Measurements from ENCODE around the gene ZBTB44.
"Not testable (repeated sequence)": the region's sequence is repeated elsewhere in the genome, so short reads cannot be mapped to it uniquely, and the experiment has no call there.

Gene ZBTB44

DNA sequence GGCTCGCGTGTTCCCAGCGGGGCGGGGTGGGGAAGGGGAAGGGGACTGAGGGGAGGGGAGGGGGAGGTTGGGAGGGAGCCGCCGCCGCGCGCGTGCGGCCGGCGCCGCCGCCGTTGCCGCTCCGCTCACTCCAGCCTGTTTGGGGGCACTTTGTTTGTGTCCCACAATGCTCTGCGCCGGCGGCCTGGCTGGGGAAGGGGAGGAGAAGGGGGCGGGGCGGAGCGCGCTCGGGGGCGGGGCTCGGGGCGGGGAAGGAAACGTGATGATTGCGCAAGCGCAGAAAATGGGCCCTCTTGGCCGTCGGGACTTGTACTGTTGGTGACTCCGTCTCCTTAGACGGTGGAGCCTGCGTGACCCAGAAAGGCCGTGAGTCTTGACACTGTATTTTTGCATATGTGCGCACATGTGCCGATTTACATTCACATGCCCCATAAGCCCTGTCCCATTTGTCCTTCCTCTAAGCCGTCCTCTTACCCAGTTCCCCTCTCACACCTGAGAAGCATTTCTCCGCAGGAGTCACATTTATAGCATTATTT is at the start of gene ZBTB44:
ZBTB44 (minus strand) TSS at position 168 of the 536 bp plus-strand sequence. CDS start 53,044 bp downstream, outside the sequence.
- in situ Hi-C loops (cut with HindIII; ENCODE audit: low sequenced_read_pairs), result no loop called here

DNA sequence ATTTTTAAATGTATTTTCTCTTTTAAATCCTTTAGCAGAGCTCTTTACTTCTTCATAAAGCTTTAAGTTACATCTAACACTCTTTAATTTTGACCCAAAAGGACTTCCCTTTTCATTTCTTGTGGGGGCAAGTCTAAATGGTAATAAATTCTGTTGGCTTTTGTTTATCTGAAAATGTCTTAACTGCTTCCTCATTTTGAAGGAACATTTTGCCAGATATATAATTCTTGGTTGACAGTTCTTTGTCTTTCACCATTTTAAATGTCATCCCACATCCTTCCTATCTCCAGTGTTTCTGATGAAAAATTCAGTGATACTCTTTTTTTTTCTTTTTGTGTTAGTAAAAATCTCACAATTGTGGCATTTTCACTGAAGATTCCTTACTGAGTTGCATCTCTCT is 44.7 kb upstream of the ZBTB44 start:
- in situ Hi-C loops (cut with HindIII; ENCODE audit: low sequenced_read_pairs), result no loop called here

GRCh38 chr11:130358398-130358797 is 43.7 kb upstream of the ZBTB44 start:
- in situ Hi-C loops (cut with HindIII; ENCODE audit: low sequenced_read_pairs), result no loop called here

DNA sequence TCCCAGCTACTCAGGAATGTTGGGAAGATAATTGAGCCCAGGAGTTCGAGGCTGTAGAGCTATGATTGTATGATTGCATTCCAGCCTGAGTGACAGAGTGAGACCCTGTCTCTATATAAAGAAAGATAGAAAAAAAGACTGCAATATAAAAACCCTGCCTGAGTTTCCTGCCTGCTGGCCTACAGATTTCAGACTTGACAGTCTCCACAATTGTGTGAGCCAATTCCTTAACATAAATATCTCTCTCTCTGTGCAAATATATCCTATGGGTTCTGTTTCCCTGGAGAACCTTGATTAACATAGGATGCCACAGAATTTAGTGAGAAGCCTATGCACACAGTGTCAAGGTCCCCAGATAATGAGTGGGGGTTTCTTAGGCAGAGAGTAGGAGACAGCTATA is 32.5 kb upstream of the ZBTB44 start:
- in situ Hi-C loops (cut with HindIII; ENCODE audit: low sequenced_read_pairs), result no loop called here

- in situ Hi-C loops (cut with HindIII; ENCODE audit: low sequenced_read_pairs), result no loop called here
Observed at GRCh38 chr11:130344841-130345240, 30.1 kb upstream of the ZBTB44 start.

GRCh38 chr11:130340671-130341319 is 26.1 kb upstream of the ZBTB44 start:
- in situ Hi-C loops (cut with HindIII; ENCODE audit: low sequenced_read_pairs), result no loop called here

DNA sequence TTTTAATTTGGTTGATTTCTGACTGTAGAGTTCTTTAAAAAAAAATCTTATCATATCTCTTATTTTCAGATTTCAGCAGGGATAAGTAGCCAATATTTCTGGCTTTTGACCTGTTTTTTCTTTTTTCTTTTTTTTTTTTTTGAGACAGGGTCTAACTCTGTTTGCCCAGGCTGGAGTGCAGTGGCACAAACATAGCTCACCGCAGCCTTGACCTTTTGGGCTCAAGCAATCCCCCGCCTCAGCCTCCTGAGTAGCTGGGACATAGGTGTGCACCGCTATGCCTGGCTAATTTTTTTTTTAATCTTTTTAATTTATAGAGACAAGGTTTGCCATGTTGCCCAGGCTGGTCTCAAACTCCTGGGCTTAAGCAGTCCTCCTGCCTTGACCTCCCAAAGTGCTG is 23.9 kb upstream of the ZBTB44 start:
- in situ Hi-C loops (cut with HindIII; ENCODE audit: low sequenced_read_pairs), result no loop called here

- in situ Hi-C loops (cut with HindIII; ENCODE audit: low sequenced_read_pairs), result no loop called here
Observed at GRCh38 chr11:130337281-130338089, 22.8 kb upstream of the ZBTB44 start.

GRCh38 chr11:130331397-130331796 is 16.7 kb upstream of the ZBTB44 start:
- in situ Hi-C loops (cut with HindIII; ENCODE audit: low sequenced_read_pairs), result not testable (repeated sequence)

GRCh38 chr11:130330101-130330684 is 15.5 kb upstream of the ZBTB44 start:
- in situ Hi-C loops (cut with HindIII; ENCODE audit: low sequenced_read_pairs), result no loop called here

DNA sequence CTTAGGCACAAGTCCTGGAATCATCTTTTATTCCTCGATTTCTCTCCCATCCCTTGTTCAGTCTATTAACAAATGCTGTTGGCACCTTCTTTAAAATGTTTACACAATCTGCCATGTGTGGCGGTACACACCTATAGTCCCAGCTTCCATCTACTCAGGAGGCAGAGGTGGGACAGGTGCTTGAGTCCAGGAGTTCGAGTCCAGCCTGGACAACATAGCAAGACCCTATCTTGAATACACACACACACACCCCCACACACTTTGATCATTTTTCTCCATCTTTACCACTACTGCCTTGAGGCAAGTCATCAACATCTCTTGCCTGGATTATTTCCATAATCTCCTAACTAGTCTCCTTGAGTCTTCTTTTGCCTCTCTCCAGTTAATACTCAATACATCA is 13.7 kb upstream of the ZBTB44 start:
- in situ Hi-C loops (cut with HindIII; ENCODE audit: low sequenced_read_pairs), result no loop called here

- in situ Hi-C loops (cut with HindIII; ENCODE audit: low sequenced_read_pairs), result no loop called here
Observed at GRCh38 chr11:130327716-130328115, 13.0 kb upstream of the ZBTB44 start.

GRCh38 chr11:130325691-130326090 is 11.0 kb upstream of the ZBTB44 start:
- in situ Hi-C loops (cut with HindIII; ENCODE audit: low sequenced_read_pairs), result no loop called here

DNA sequence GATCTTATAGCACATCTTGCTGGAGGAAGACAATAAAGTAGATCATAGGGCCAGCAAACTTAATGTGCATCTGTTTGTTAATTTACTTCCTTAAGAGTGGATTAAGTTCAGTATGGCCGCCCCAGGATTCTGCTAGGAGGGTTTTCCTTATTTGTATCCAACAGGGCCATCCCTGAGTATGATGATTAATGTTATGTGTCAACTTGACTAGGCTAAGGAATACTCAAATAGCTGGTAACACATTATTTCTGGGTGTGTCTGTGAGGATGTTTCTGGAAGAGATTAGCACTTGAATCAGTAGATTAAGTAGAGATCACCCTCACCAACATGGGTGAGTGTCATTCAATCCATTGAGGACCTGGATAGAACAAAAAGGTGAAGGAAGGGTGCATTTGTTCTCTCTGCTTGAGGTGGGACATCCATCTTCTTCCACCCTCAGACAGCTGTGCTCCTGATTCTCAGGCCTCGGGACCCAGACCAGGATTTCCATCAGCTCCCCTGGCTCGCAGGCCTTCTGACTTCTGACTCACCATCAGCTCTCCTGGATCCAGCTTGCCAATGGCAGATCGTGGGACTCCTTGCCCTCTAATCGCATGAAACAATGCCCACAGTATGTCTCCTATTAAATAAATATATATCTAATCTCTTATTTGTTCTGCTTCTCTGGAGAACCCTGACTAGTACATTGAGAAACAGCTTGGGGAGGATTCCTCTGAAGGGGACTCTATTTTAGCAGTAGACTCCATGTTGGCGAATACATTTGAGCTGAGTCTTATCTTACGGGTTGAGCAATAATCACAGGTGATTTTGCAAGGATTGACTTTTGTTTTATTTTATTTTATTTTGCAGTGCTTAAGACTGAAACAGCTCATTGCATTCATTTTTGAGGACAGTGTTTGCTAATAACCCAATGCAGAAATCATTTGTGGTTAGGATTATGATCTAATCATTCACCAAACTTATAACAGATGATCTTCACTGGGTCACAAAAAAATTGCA is 9.0 kb upstream of the ZBTB44 start:
- in situ Hi-C loops (cut with HindIII; ENCODE audit: low sequenced_read_pairs), result no loop called here

- in situ Hi-C loops (cut with HindIII; ENCODE audit: low sequenced_read_pairs), result no loop called here
Observed at GRCh38 chr11:130322126-130322525, 7.4 kb upstream of the ZBTB44 start.

DNA sequence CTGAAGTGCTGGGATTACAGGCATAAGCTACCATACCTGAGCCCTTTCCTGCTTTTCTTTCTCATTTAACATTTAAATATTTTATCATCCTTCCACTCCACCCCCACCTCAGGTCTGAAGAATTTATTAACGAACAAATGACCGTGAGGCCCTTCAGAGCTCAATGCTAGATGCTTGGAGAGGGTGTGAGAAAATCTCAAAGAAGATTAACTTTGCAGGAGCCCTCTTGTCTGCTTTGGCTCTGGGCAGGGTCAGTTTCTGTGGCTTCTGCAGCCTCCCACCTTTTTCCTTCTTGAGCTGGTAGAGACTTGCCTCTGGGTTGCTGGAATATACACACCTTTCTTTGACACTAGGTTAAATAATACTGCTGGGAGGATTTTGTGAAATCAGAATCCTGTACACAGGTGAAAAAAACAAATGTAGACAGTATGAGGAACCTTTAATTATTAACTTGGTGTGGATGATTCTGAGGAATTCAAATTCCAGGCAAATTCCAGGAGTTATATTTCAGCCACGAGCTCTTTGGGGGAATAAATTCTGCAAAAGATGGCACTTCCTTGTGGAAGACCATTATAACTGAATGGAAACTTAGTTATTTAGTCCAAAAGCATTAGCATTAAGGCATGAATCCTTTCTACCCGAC is 3.4 kb upstream of the ZBTB44 start:
- in situ Hi-C loops (cut with HindIII; ENCODE audit: low sequenced_read_pairs), result no loop called here

- in situ Hi-C loops (cut with HindIII; ENCODE audit: low sequenced_read_pairs), result no loop called here
Observed at GRCh38 chr11:130315354-130315970, 745 bp upstream of the ZBTB44 start.

GRCh38 chr11:130314184-130314749 is 450 bp downstream of the ZBTB44 start:
- in situ Hi-C loops (cut with HindIII; ENCODE audit: low sequenced_read_pairs), result no loop called here

All from endothelial cell of hepatic sinusoid (primary cell).